Fibroblast of the conjunctiva (primary cell): ENCODE results near the gene BLOC1S6.
A peak's percentile ranks its signal among the peaks of the same experiment; 100 is the strongest.

ENCODE experiments used
- DNase-seq: peaks from one replicate; pipeline ENCODE4 v3.0.0-alpha.2; 2010; ENCODE audit warnings: low read depth

The BLOC1S6 gene

DNA sequence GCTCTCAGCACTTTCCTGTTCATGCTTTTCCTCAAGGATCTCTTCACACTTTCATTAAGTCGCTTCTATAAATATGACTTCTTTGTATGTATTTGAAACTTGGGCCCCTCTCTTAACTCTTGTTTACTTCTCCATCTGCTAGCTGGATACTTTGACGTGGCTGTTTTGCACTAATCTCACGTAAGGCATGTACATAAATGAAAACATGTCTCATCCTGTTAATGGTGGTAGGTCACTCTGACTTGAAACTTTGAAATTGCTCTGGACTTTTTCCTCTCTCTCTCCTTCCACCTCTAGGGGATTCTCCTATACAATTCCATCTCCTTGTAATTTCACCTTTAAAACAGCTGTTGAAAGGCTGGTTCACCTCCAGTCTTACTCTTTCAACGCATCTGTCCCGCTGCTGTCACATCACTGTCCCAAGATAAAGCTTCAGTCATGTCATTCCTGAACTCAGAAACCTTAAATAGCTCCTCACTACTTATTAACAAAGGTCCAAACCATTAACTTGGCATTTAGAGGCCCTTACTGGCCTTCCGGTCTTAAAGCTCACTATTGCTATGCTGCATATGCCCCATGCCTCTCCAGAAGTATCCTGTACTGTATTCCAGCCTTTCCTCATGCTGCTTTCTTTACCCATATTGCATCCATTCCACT lies 1.2 kb downstream of the BLOC1S6 start:
- no peak for DNase-seq

- no peak for DNase-seq
These were observed 2.1 kb downstream of the BLOC1S6 start for GRCh38 chr15:45589256-45589655.

DNA sequence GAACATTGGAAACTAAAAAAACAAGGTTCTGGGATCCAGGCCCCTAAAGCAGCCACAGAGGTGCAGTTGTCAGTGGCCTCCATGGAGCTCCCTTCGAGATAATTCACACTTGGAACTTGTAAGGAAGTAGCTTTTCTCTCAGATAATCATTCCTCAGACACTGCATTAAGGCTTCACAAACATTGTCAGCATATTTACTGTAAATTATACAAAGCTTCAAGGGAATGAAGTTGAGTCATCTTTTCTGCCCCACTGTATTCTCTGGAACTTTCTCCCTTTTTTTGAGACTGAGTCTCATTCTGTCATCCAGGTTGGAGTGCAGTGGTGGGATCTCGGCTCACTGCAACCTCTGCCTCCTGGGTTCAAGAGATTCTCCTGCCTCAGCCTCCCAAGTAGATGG lies 7.1 kb downstream of the BLOC1S6 start:
- DNase-seq, result no peak

- DNase-seq, result no peak
These were observed 7.8 kb downstream of the BLOC1S6 start for GRCh38 chr15:45594835-45595530.

DNA sequence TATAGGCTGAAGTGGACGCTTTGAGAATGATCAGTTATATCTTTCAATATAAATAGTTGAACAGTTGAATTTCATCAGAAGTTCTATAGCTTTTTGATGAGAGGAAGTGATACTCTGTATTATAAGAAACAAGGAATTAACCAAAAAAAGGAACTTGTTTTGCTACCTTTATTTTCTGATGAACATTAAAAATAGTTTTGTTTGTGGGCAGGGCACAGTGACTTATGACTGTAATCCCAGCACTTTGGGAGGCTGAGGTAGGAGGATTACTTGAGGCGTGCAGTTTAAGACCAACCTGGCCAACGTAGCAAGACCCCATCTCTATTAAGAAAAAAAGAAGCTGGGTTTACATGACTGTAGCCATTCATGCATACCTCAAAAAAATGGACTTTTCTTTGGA lies 16.7 kb downstream of the BLOC1S6 start:
- DNase-seq, result no peak

DNA sequence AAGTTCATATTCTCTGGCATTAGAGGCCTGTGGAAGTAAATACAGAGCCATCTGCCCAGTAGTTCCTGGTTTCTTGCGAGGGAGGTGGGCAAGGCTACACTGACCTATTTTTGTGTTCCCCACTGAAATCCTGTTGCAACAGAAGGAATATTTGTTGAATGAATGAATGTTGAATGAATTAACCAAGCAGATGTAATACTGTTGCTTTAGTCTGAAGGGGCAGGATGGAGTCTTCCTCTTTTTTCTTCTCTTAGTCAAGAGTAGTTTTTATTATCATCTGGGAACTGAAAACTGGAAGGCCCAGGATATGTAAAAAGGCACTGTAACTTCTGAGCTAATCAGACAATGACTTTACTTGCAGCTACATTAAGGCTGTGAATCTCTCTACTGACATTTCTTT lies 17.1 kb downstream of the BLOC1S6 start:
- DNase-seq, result no peak

GRCh38 chr15:45606413-45606812 lies 19.2 kb downstream of the BLOC1S6 start:
- DNase-seq, result no peak

DNA sequence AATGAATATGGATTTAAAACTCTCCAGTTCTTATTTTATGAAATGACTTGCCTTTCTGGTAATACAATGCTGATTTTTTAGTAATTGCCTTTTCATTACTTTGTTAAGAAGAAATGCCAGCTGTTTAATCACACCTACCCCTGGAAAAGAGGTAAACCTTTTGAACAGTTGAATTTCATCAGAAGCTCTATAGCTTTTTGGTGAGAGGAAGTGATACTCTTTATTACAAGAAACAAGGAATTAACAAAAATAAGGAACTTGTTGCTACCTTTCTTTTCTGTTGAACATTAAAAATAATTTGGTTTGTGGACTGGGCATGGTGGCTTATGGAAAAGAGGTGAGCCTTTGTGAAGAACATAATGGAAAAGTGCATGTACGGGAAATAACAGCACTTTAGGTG lies 19.7 kb downstream of the BLOC1S6 start:
- no peak for DNase-seq

DNA sequence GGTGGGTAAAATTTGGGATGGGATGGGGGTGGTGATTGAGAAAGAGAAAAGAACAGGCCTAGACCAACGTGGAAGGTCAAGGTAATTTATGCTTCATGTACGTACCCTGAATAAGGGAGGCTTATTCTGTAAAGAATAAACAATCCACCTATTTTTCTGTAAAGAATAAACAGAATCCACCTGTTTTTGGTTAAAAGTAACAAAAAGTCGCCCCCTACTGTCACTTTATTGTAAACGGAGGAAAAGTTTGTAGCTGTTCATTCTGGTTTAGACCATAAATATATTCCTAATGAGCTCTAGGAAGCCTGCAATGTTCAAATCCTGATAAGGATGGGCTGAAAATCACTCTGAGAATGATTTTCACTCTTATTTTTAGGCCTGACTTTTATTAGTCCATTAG lies 24.1 kb downstream of the BLOC1S6 start:
- no peak for DNase-seq

GRCh38 chr15:45612790-45613415 lies 25.7 kb downstream of the BLOC1S6 start:
- no peak for DNase-seq

DNA sequence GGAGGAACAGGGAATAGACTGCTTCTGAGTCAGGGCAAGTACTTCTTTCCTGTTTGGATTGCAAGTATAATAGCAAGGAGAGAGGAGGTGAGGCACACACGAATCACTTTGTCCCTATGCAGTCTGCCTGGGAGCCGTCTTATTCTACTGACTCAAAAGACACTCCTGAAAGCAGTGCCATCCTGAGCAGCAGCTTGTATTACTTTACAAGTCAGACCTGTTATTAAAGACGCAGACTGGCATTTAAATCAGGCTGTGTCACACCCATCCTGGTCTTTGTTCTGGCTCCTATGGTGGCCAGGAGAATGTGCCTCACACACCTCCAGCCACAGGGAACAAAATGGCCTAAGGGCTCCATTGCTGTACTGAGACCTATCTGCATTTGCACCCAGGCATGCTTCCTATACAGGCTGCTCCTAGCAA lies 29.7 kb downstream of the BLOC1S6 start:
- no peak for DNase-seq

- DNase-seq, result no peak
These were observed 31.6 kb downstream of the BLOC1S6 start for GRCh38 chr15:45618813-45619212.

DNA sequence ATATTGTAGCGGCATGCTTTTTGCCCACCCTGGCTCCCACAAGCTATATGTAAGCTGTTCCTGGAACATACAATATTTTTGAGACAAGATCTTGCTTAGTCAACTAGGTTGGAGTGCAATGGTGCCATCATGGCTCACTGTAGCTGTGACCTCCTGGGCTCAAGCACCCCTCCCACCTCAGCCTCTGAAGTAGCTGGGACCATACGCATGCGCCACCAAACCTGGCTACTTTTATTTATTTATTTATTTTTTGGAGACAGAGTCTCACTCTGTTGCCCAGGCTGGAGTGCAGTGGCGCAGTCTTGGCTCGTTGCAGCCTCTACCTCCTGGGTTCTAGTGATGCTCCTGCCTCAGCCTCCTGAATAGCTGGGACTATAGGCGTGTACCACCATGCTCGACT lies 41.0 kb downstream of the BLOC1S6 start:
- DNase-seq, result no peak

- DNase-seq, result peak; percentile 68
These were observed 43.9 kb downstream of the BLOC1S6 start for GRCh38 chr15:45630917-45631691.

DNA sequence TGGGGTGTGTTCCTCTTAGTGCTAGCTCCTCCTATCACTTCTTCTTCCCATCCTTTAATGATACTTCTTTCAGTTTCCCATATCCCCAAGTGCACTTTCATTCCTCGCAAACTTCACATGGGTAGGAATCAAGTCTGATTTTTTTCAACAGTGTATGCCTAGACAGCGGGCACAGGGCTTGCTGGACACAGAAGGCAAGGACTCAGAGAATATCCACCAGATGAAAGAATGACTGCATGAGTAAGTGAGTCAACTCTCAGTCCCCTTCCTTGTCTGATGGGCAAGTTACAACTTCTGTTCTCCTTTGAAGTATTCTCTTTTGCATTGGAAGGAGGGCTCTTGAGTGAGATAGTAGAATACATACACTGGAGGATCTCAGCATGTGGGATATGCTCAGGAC lies 44.6 kb downstream of the BLOC1S6 start:
- no peak for DNase-seq

- DNase-seq, result no peak
These were observed 47.4 kb downstream of the BLOC1S6 start, which contains the start of gene SQOR for GRCh38 chr15:45634432-45635190. Gene SQOR, plus strand, starts transcription at chr15:45635029. Its CDS starts 23,895 bp downstream, at chr15:45658924.

DNA sequence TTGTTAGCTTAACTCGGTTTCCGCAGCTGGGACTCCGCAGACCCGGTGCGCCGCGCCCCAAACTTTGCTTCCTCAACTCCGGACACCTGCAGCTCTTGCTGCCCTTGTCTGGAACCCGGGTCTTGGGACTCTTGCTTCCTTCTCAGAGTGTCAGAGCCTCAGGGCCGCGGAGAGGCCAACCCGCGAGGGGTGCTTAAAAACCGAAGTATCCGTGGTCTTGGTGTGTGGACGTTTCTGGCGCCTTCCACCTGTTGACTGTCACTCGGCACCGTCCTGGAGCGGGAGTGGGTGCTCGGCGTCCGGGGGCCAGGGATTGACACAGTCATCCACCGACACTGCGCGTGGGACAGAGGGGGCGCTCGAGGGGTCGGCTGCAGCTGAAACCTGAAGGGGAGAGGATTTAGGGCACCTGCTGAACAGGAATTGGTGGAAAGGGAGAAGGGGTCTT lies 48.0 kb downstream of the BLOC1S6 start:
- DNase-seq, result no peak

GRCh38 chr15:45635763-45636292 lies 48.6 kb downstream of the BLOC1S6 start:
- DNase-seq, result no peak

GRCh38 chr15:45637141-45637540 lies 50.0 kb downstream of the BLOC1S6 start:
- DNase-seq, result no peak

DNA sequence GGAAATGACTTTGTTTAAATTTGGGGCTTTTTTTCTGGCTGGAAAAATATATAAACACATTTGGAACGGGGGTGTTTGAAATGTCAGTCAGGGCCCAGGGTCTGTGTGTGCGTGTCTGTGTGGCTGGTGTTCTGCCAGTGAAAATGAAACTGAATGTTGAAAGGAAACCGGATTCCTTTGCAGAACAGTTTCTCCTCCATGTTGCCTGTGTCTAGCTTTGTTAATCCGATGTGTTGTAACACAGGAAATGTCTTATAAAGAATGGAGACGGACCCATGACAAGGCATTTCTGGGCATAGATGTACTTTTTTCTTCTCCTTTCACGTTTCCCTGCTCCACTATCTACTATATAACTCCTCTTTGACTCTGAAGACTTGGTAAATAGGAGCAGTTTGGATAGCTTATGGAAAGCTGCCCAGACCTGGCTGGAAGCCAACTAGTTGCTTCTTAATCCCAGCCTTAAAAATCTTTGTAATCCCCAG lies 50.4 kb downstream of the BLOC1S6 start:
- peak; percentile 90 for DNase-seq

DNA sequence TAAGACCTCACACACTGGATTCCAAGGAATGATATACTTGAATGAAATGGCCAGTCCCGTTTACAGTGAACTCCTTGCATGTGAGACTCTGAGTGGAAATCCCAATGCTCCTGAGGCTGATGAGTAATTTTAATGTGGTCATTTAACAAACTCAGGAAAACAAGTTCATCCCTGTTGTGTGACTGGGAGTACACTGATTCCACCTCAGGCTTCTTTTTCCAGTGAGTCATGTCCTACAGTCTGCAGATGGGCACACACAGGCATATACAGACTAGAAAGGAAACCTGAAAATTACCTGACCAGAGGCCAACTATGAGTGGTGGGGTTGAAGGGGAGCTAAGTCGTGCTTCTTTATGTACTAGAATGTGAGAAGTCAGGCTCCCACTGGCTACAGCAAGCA lies 53.4 kb downstream of the BLOC1S6 start:
- peak; percentile 42 for DNase-seq
